ENCODE data around the gene PSME3.

The PSME3 gene

GRCh38 chr17:42819939-42820535 is 13.2 kb upstream of the PSME3 start:
- H3K4me1 ChIP-seq (ENCODE audit: control insufficient read depth in 1 of 2, insufficient read depth in 2 of 2, low read length in 2 of 2) = peaks cover 9 to 37% of the 10 kb centered on the region in 2 donors
- H3K36me3 ChIP-seq (ENCODE audit: control insufficient read depth in 1 of 2, insufficient read depth in 2 of 2, low read length in 2 of 2) = peaks cover 45 to 64% of the 10 kb centered on the region in 2 donors
- no peak overlapping the region for H3K27ac ChIP-seq (ENCODE audit: low read length)
- H3K4me3 ChIP-seq (ENCODE audit: low read depth in 1 of 2, low read length in 2 of 2) = no peak overlapping the region
- no peaks in the 10 kb centered on the region for H3K27me3 ChIP-seq (ENCODE audit: low read depth, low read length)
- H3K9me3 ChIP-seq (ENCODE audit: control insufficient read depth in 1 of 2, low read length in 2 of 2) = no peaks in the 10 kb centered on the region

GRCh38 chr17:42821176-42821575 is 12.0 kb upstream of the PSME3 start:
- H3K4me3 ChIP-seq (ENCODE audit: low read depth in 1 of 2, low read length in 2 of 2) = no peak overlapping the region
- no peaks in the 10 kb centered on the region for H3K27me3 ChIP-seq (ENCODE audit: low read depth, low read length)
- H3K36me3 ChIP-seq (ENCODE audit: control insufficient read depth in 1 of 2, insufficient read depth in 2 of 2, low read length in 2 of 2) = peaks cover 34 to 53% of the 10 kb centered on the region in 2 donors
- H3K9me3 ChIP-seq (ENCODE audit: control insufficient read depth in 1 of 2, low read length in 2 of 2) = no peaks in the 10 kb centered on the region
- no peak overlapping the region for H3K27ac ChIP-seq (ENCODE audit: low read length)
- peaks cover 3 to 28% of the 10 kb centered on the region in 2 donors for H3K4me1 ChIP-seq (ENCODE audit: control insufficient read depth in 1 of 2, insufficient read depth in 2 of 2, low read length in 2 of 2)

GRCh38 chr17:42827472-42827871 is 5.7 kb upstream of the PSME3 start:
- H3K36me3 ChIP-seq (ENCODE audit: control insufficient read depth in 1 of 2, insufficient read depth in 2 of 2, low read length in 2 of 2) = no peaks in the 10 kb centered on the region
- H3K4me3 ChIP-seq (ENCODE audit: low read depth in 1 of 2, low read length in 2 of 2) = no peak overlapping the region
- no peaks in the 10 kb centered on the region for H3K9me3 ChIP-seq (ENCODE audit: control insufficient read depth in 1 of 2, low read length in 2 of 2)
- H3K4me1 ChIP-seq (ENCODE audit: control insufficient read depth in 1 of 2, insufficient read depth in 2 of 2, low read length in 2 of 2) = peaks cover 3 to 12% of the 10 kb centered on the region in 2 donors
- no peak overlapping the region for H3K27ac ChIP-seq (ENCODE audit: low read length)
- no peaks in the 10 kb centered on the region for H3K27me3 ChIP-seq (ENCODE audit: low read depth, low read length)

- Histone ChIP-seq H3K36me3 (ENCODE audit: control insufficient read depth in 1 of 2, insufficient read depth in 2 of 2, low read length in 2 of 2) (peaks cover 3% of the 10 kb centered on the region in 2 donors), H3K27ac (ENCODE audit: low read length) (no peak overlapping the region), H3K9me3 (ENCODE audit: control insufficient read depth in 1 of 2, low read length in 2 of 2) (no peaks in the 10 kb centered on the region), H3K4me3 (ENCODE audit: low read depth in 1 of 2, low read length in 2 of 2) (no peak overlapping the region), H3K27me3 (ENCODE audit: low read depth, low read length) (no peaks in the 10 kb centered on the region), H3K4me1 (ENCODE audit: control insufficient read depth in 1 of 2, insufficient read depth in 2 of 2, low read length in 2 of 2) (peaks cover 11 to 15% of the 10 kb centered on the region in 2 donors)
Measured at GRCh38 chr17:42830971-42831370, 2.2 kb upstream of the PSME3 start.

GRCh38 chr17:42832213-42832933 is 824 bp upstream of the PSME3 start:
- H3K27me3 ChIP-seq (ENCODE audit: low read depth, low read length) = no peaks in the 10 kb centered on the region
- peak overlapping the region; percentile 98 for H3K27ac ChIP-seq (ENCODE audit: low read length)
- no peaks in the 10 kb centered on the region for H3K9me3 ChIP-seq (ENCODE audit: control insufficient read depth in 1 of 2, low read length in 2 of 2)
- H3K4me3 ChIP-seq (ENCODE audit: low read depth in 1 of 2, low read length in 2 of 2) = peak overlapping the region; percentile 98
- peaks cover 3 to 11% of the 10 kb centered on the region in 2 donors for H3K36me3 ChIP-seq (ENCODE audit: control insufficient read depth in 1 of 2, insufficient read depth in 2 of 2, low read length in 2 of 2)
- H3K4me1 ChIP-seq (ENCODE audit: control insufficient read depth in 1 of 2, insufficient read depth in 2 of 2, low read length in 2 of 2) = peaks cover 11 to 15% of the 10 kb centered on the region in 2 donors

- Histone ChIP-seq H3K27me3 (ENCODE audit: low read depth, low read length) (no peaks in the 10 kb centered on the region), H3K4me1 (ENCODE audit: control insufficient read depth in 1 of 2, insufficient read depth in 2 of 2, low read length in 2 of 2) (peaks cover 11 to 15% of the 10 kb centered on the region in 2 donors), H3K27ac (ENCODE audit: low read length) (peak overlapping the region; percentile 98), H3K4me3 (ENCODE audit: low read depth in 1 of 2, low read length in 2 of 2) (peak overlapping the region; percentile 98), H3K9me3 (ENCODE audit: control insufficient read depth in 1 of 2, low read length in 2 of 2) (no peaks in the 10 kb centered on the region), H3K36me3 (ENCODE audit: control insufficient read depth in 1 of 2, insufficient read depth in 2 of 2, low read length in 2 of 2) (peaks cover 15 to 26% of the 10 kb centered on the region in 2 donors)
Measured at GRCh38 chr17:42833767-42834422, 698 bp downstream of the PSME3 start.

GRCh38 chr17:42835732-42836131 is 2.5 kb downstream of the PSME3 start:
- Histone ChIP-seq H3K27me3 (ENCODE audit: low read depth, low read length) (no peaks in the 10 kb centered on the region), H3K36me3 (ENCODE audit: control insufficient read depth in 1 of 2, insufficient read depth in 2 of 2, low read length in 2 of 2) (peaks cover 24 to 35% of the 10 kb centered on the region in 2 donors), H3K4me3 (ENCODE audit: low read depth in 1 of 2, low read length in 2 of 2) (no peak overlapping the region), H3K27ac (ENCODE audit: low read length) (no peak overlapping the region), H3K4me1 (ENCODE audit: control insufficient read depth in 1 of 2, insufficient read depth in 2 of 2, low read length in 2 of 2) (peaks cover 11 to 15% of the 10 kb centered on the region in 2 donors), H3K9me3 (ENCODE audit: control insufficient read depth in 1 of 2, low read length in 2 of 2) (no peaks in the 10 kb centered on the region)

GRCh38 chr17:42841975-42842685 is 8.9 kb downstream of the PSME3 start:
- no peak overlapping the region for H3K4me3 ChIP-seq (ENCODE audit: low read depth in 1 of 2, low read length in 2 of 2)
- no peak overlapping the region for H3K27ac ChIP-seq (ENCODE audit: low read length)
- H3K4me1 ChIP-seq (ENCODE audit: control insufficient read depth in 1 of 2, insufficient read depth in 2 of 2, low read length in 2 of 2) = no peaks in the 10 kb centered on the region
- no peaks in the 10 kb centered on the region for H3K9me3 ChIP-seq (ENCODE audit: control insufficient read depth in 1 of 2, low read length in 2 of 2)
- peaks cover 61 to 70% of the 10 kb centered on the region in 2 donors for H3K36me3 ChIP-seq (ENCODE audit: control insufficient read depth in 1 of 2, insufficient read depth in 2 of 2, low read length in 2 of 2)
- no peaks in the 10 kb centered on the region for H3K27me3 ChIP-seq (ENCODE audit: low read depth, low read length)

GRCh38 chr17:42843358-42843934 is 10.2 kb downstream of the PSME3 start:
- Histone ChIP-seq H3K27me3 (ENCODE audit: low read depth, low read length) (no peaks in the 10 kb centered on the region), H3K27ac (ENCODE audit: low read length) (no peak overlapping the region), H3K36me3 (ENCODE audit: control insufficient read depth in 1 of 2, insufficient read depth in 2 of 2, low read length in 2 of 2) (peaks cover 53 to 58% of the 10 kb centered on the region in 2 donors), H3K4me3 (ENCODE audit: low read depth in 1 of 2, low read length in 2 of 2) (no peak overlapping the region), H3K9me3 (ENCODE audit: control insufficient read depth in 1 of 2, low read length in 2 of 2) (no peaks in the 10 kb centered on the region), H3K4me1 (ENCODE audit: control insufficient read depth in 1 of 2, insufficient read depth in 2 of 2, low read length in 2 of 2) (no peaks in the 10 kb centered on the region)

- Histone ChIP-seq H3K27me3 (ENCODE audit: low read depth, low read length) (no peaks in the 10 kb centered on the region), H3K36me3 (ENCODE audit: control insufficient read depth in 1 of 2, insufficient read depth in 2 of 2, low read length in 2 of 2) (peaks cover 45 to 50% of the 10 kb centered on the region in 2 donors), H3K27ac (ENCODE audit: low read length) (no peak within 1 kb of the TSS), H3K4me1 (ENCODE audit: control insufficient read depth in 1 of 2, insufficient read depth in 2 of 2, low read length in 2 of 2) (peaks cover 0 to 2% of the 10 kb centered on the region in 2 donors), H3K4me3 (ENCODE audit: low read depth in 1 of 2, low read length in 2 of 2) (no peak within 1 kb of the TSS), H3K9me3 (ENCODE audit: control insufficient read depth in 1 of 2, low read length in 2 of 2) (no peaks in the 10 kb centered on the region)
Measured at GRCh38 chr17:42844271-42844670, 11.1 kb downstream of the PSME3 start, which contains the start of gene AOC2. AOC2 (plus strand) TSS chr17:42844580; CDS start chr17:42844627, 47 bp downstream.

Data from muscle layer of duodenum (tissue), 2 donors.